Colonic mucosa (tissue), 4 donors: ENCODE data around the gene SKA3. TPM values are rescaled to one million over a fixed set of nuclear protein-coding genes. Genes with fewer than 3 reads are reported as not detected.

ENCODE experiments used
- DNase-seq: peaks from one replicate; pipeline ENCODE4 v3.0.0-alpha.2; 2020
- H3K27ac ChIP-seq: fragments of 200-600 bp; one replicate; pipeline ENCODE4 v1.8.0; 2021
- H3K27me3 ChIP-seq: fragments of 200-600 bp; one replicate; pipeline ENCODE4 v1.8.0; 2021
- H3K36me3 ChIP-seq: fragments of 200-600 bp; one replicate; pipeline ENCODE4 v1.8.0; 2021
- H3K4me1 ChIP-seq: fragments of 200-600 bp; one replicate; pipeline ENCODE4 v1.8.0; 2021; ENCODE audit warnings: mild to moderate bottlenecking
- H3K4me3 ChIP-seq: fragments of 200-600 bp; one replicate; pipeline ENCODE4 v1.8.0; 2021
- H3K9ac ChIP-seq, 2 donors: one replicate each; pipeline ENCODE4 v1.7.0; 2013; ENCODE audit warnings: control low read depth in 2 of 2, low read depth in 2 of 2, low read length in 2 of 2
- H3K9me3 ChIP-seq: fragments of 200-600 bp; one replicate; pipeline ENCODE4 v1.8.0; 2021
- intact Hi-C: fragments of 100-400 bp; cut with DNase I; formaldehyde crosslinking; loops from one replicate; pipeline ENCODE4 v1.14.1; 2022
- total RNA-seq, 2 donors: library from RNA; stranded (reverse); fragmentation: NEBNext Ultra II Directional in 1 of 2; extraction: Animal tissue kit (Norgen Biotek cat#: 25700) in 1 of 2; gene quantifications; one replicate each; pipeline ENCODE4 v1.2.1, GENCODE V29; 2021
- TF ChIP-seq, protein P1 (sequence below): fragments of 200-600 bp; IDR thresholded peaks from one replicate; pipeline ENCODE4 v1.8.0; 2022; ENCODE audit warnings: antibody characterized with exemption, mild to moderate bottlenecking
- donor health status: healthy.
- donor health status: DM: no; HTN: no; CAD: no.
- donor health status: DM: no; HTN: no; CAD: no.

The SKA3 gene
- total RNA-seq, 2 donors from 2014 or later = 6.2 to 18.1 TPM

DNA sequence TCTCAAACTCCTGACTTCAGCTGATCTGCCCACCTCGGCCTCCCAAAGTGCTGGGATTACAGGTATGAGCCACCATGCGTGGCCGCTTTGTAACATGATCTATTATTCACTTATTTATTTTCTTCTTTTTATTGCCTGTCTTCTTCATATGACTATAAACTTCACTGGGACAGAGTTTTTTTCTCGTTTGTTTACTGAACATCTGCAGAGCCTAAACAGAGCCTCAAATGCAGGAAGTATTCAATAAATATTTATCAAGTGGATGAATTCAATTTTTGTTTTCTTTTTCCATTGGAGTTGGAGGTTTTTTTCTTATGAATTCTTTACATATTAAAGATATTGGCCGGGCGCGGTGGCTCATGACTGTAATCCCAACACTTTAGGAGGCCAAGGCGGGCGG is 54.7 kb downstream of the SKA3 start:
- no peaks in the 10 kb centered on the region for H3K36me3 ChIP-seq
- intact Hi-C loops = no loop called here
- H3K27ac ChIP-seq = no peak overlapping the region
- no peaks in the 10 kb centered on the region for H3K27me3 ChIP-seq
- no peaks in the 10 kb centered on the region for H3K9me3 ChIP-seq
- TF ChIP-seq, protein P1, sequence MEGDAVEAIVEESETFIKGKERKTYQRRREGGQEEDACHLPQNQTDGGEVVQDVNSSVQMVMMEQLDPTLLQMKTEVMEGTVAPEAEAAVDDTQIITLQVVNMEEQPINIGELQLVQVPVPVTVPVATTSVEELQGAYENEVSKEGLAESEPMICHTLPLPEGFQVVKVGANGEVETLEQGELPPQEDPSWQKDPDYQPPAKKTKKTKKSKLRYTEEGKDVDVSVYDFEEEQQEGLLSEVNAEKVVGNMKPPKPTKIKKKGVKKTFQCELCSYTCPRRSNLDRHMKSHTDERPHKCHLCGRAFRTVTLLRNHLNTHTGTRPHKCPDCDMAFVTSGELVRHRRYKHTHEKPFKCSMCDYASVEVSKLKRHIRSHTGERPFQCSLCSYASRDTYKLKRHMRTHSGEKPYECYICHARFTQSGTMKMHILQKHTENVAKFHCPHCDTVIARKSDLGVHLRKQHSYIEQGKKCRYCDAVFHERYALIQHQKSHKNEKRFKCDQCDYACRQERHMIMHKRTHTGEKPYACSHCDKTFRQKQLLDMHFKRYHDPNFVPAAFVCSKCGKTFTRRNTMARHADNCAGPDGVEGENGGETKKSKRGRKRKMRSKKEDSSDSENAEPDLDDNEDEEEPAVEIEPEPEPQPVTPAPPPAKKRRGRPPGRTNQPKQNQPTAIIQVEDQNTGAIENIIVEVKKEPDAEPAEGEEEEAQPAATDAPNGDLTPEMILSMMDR = no peak
- no peak overlapping the region for H3K9ac ChIP-seq
- H3K4me3 ChIP-seq = no peak overlapping the region
- no peaks in the 10 kb centered on the region for H3K4me1 ChIP-seq
- no peak for DNase-seq

DNA sequence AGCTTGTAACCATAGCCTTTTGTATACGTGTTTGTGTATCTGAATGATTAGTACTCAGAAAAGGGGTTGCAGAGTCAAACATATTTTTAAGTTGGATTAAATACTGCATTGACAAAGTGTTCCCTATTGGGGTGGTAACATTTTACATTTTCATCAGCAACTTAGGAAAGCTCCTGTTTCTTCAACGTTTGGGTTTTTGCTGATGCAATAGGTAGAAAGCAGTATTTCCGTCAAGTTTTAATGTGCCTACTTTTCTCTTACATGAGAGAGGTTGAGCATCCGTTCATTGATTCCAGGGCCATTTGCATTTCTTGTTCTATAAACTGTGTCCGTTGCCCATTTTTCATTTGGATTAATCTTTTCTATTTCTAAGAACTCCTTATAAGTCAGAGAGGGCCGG is 56.2 kb downstream of the SKA3 start:
- Histone ChIP-seq H3K36me3 (no peaks in the 10 kb centered on the region), H3K4me3 (no peak overlapping the region), H3K27ac (no peak overlapping the region), H3K9ac (no peak overlapping the region), H3K9me3 (no peaks in the 10 kb centered on the region), H3K27me3 (no peaks in the 10 kb centered on the region), H3K4me1 (no peaks in the 10 kb centered on the region)
- no peak for DNase-seq
- TF ChIP-seq, protein P1 = no peak
- intact Hi-C loops = no loop called here

DNA sequence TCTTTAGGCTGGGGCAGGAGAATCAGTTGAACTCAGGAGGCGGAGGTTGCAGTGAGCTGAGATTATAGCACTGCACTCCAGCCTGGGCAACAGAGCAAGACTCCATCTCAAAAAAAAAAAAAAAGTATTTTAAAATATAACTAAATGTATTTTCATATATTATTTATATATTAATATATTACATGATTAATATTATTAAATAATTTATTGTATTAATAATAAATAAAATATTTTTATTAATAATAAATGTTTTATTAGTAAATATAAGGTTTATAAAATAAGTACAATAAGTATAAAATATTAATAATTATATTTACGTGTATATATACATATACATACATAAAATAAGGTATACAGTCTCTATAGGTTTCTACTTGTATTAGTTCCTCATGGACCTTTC is 56.8 kb downstream of the SKA3 start:
- no peak for DNase-seq
- no peak overlapping the region for H3K9ac ChIP-seq
- H3K27me3 ChIP-seq = no peaks in the 10 kb centered on the region
- intact Hi-C loops = no loop called here
- no peak overlapping the region for H3K27ac ChIP-seq
- H3K9me3 ChIP-seq = no peaks in the 10 kb centered on the region
- TF ChIP-seq, protein P1 = no peak
- no peaks in the 10 kb centered on the region for H3K36me3 ChIP-seq
- no peak overlapping the region for H3K4me3 ChIP-seq
- no peaks in the 10 kb centered on the region for H3K4me1 ChIP-seq

DNA sequence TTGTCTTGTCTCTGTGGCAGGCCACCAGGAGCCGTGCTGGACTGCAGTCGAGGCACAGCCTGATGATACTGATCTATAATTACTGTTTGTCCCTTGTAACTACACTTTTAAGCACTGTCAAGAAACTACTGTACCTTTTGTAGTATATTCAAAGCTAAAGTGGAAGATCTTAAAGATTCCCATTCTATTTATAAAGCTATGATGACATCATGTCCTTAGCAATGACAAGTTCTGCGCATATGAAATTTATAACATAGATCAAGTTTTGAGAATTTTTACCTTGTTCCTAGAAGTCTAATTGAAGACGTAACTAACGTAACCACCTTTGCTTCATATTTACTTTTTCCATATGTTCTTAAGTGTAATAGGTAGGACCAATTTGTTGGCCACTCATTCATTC is 58.2 kb downstream of the SKA3 start:
- DNase-seq = no peak
- Histone ChIP-seq H3K27me3 (no peaks in the 10 kb centered on the region), H3K36me3 (no peaks in the 10 kb centered on the region), H3K9me3 (no peaks in the 10 kb centered on the region), H3K27ac (no peak overlapping the region), H3K9ac (no peak overlapping the region), H3K4me1 (no peaks in the 10 kb centered on the region), H3K4me3 (no peak overlapping the region)
- intact Hi-C loops = no loop called here
- TF ChIP-seq, protein P1 = no peak

DNA sequence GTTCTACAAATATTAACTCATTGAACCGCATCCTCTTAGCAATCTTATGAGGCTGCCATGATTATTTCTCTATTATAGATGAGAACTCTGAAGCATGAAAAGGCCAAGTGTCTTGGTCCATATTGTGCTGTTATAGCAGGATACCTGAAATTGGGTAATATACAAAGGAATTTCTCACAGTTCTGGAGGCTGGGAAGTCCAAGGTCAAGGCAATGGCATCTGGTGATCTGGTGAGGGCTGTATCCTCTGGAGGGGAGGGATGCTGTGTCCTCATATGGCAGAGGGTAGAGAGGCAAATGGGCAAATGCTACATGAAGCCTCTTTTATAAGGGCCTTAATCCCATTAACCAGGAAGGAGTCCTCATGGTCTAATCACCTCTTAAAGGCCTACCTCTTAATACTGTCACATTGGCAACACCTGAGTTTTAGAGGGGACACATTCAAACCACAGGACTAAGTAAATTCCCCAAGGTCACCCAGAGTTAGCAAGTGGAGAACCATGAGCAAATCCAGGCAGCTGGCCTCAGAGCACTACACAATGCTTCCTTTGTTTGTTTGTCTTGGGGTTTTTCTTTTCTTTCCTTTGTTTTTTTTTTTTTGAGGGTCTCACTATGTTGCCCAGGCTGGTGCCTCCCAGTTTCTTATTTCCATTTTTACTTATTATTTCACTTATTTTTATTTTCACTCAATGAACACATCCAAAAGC is 59.1 kb downstream of the SKA3 start:
- H3K36me3 ChIP-seq = no peaks in the 10 kb centered on the region
- no peak overlapping the region for H3K4me3 ChIP-seq
- intact Hi-C loops = no loop called here
- no peaks in the 10 kb centered on the region for H3K9me3 ChIP-seq
- no peaks in the 10 kb centered on the region for H3K4me1 ChIP-seq
- no peaks in the 10 kb centered on the region for H3K27me3 ChIP-seq
- H3K27ac ChIP-seq = no peak overlapping the region
- no peak for DNase-seq
- TF ChIP-seq, protein P1 = no peak
- no peak overlapping the region for H3K9ac ChIP-seq
